HG03175 (cell line): ENCODE measurements around the gene YARS1.

Experiments
- ATAC-seq: cut with Tn5 transposase; IDR thresholded peaks from one replicate; pipeline ENCODE4 v1.9.1; 2021; ENCODE audit warnings: mild to moderate bottlenecking, moderate library complexity; ENCODE audit not compliant: unreplicated experiment

YARS1 gene

GRCh38 chr1:32782086-32782485 lies 35.1 kb downstream of the YARS1 start:
- ATAC-seq = no peak

GRCh38 chr1:32780628-32781234 lies 36.4 kb downstream of the YARS1 start:
- no peak for ATAC-seq

GRCh38 chr1:32780005-32780404 lies 37.2 kb downstream of the YARS1 start:
- no peak for ATAC-seq

GRCh38 chr1:32779242-32779641 lies 37.9 kb downstream of the YARS1 start:
- no peak for ATAC-seq

GRCh38 chr1:32775640-32776337 lies 41.4 kb downstream of the YARS1 start:
- ATAC-seq = no peak

- no peak for ATAC-seq
Observed at GRCh38 chr1:32774950-32775634, 42.1 kb downstream of the YARS1 start.

- ATAC-seq = no peak
Observed at GRCh38 chr1:32774464-32774808, 42.7 kb downstream of the YARS1 start.

- no peak for ATAC-seq
Observed at GRCh38 chr1:32773764-32774463, 43.2 kb downstream of the YARS1 start.

GRCh38 chr1:32773018-32773763 lies 44.0 kb downstream of the YARS1 start:
- ATAC-seq = peak; percentile 52

GRCh38 chr1:32772281-32773017 lies 44.7 kb downstream of the YARS1 start:
- ATAC-seq = no peak

GRCh38 chr1:32771561-32772280 lies 45.4 kb downstream of the YARS1 start:
- no peak for ATAC-seq

- no peak for ATAC-seq
Observed at GRCh38 chr1:32770741-32771548, 46.2 kb downstream of the YARS1 start.

- ATAC-seq = no peak
Observed at GRCh38 chr1:32770221-32770731, 46.9 kb downstream of the YARS1 start.

GRCh38 chr1:32769524-32770220 lies 47.5 kb downstream of the YARS1 start:
- ATAC-seq = no peak

- ATAC-seq = no peak
Observed at GRCh38 chr1:32768110-32768850, 48.9 kb downstream of the YARS1 start.

GRCh38 chr1:32767641-32768040 lies 49.5 kb downstream of the YARS1 start:
- ATAC-seq = no peak

GRCh38 chr1:32767156-32767555 lies 50.0 kb downstream of the YARS1 start:
- ATAC-seq = no peak
